Myocyte (in vitro differentiated cells): ENCODE results near the gene LAMA1. TPM values are rescaled to one million over a fixed set of nuclear protein-coding genes. Genes with fewer than 3 reads are reported as not detected.
"Not testable (repeated sequence)": the region's sequence is repeated elsewhere in the genome, so short reads cannot be mapped to it uniquely, and the experiment has no call there.

Experiments used
- DNase-seq: peaks from one replicate; pipeline ENCODE4 v3.0.0-alpha.2; 2012; ENCODE audit warnings: low read depth
- total RNA-seq: library from RNA; depleted of rRNA; stranded (reverse); fragments of >200 nt; gene quantifications from 2 replicates; pipeline ENCODE4 v1.2.3, GENCODE V29; 2014

LAMA1 gene
- total RNA-seq, 1 donor from 2014 or later: 0.56 TPM

GRCh38 chr18:6949800-6950586 lies 167.6 kb downstream of the LAMA1 start:
- DNase-seq: no peak

- no peak for DNase-seq
These were observed 169.1 kb downstream of the LAMA1 start for GRCh38 chr18:6948281-6949055.

DNA sequence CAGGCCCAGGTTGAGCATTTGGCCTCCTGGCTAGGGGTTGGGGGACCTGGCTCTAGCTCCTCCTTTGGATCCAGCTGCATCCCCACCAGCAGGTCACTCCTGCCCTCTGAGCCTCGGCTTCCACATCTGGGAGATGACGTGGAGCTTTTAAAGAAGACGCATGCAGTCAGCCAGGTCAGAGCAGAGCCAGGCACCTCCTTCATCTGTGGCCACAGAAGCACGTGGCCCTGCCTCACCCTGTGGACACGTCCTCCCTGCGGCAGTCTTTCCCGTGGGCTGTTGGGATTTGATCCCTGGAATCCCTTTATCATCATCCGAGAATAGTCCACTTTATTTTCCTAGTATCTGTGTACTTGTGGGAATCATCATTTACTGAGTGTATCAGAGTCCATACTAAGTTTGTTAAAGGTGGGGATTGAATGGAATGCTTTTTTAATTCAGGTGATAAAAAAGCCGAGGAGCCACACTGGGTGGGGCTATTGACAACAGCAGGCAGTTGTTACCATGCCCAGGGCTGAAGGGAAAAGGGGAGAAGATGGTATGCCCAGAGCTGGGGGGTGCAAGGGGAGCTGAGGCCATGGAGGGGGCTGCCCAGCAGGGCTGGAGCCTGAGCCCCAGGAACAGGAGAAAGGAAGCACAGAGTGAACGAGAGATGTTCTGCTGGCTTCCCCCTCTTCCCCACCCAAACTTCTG lies 170.1 kb downstream of the LAMA1 start:
- no peak for DNase-seq

DNA sequence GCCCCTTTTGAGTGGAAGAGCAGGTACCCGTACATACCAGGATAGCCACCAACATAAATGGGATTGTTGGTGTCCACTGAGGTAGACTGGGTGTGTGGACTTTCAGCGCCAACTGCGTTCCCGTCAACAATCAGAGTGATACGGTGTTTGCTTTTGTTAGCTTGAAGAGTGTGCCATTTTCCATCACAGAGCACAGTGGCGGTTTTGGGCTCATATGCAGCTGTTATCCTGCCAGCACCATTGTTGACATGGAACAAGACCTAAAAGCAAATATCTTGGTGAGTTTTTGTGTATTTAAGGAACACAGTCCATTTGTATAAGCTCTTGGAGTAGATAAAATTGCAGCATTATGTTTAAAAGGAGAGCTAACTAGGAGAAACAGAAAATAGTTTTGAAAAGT lies 174.5 kb downstream of the LAMA1 start:
- DNase-seq: no peak

DNA sequence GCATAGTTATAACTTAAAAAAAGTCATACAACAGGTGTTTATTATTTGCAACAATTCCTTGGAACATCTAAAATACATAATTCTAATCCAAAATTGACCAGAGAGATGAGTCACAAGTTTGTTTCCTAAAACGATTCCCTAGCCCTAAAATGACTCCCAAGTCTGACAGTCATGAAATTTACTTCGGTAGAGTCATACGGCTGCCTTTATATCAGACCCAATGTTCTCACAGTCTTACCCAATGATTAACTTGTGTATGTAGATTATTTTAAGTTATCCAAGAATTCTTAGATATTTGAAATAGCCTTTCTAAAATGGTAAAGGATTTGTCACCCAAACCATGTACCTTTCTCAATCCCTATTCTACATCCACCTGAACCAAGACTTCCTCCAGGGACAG lies 174.9 kb downstream of the LAMA1 start:
- DNase-seq: no peak

- no peak for DNase-seq
These were observed 175.6 kb downstream of the LAMA1 start for GRCh38 chr18:6941996-6942395.

- no peak for DNase-seq
These were observed 177.1 kb downstream of the LAMA1 start for GRCh38 chr18:6940451-6940850.

GRCh38 chr18:6939972-6940371 lies 177.6 kb downstream of the LAMA1 start:
- no peak for DNase-seq

- DNase-seq: not testable (repeated sequence)
These were observed 179.2 kb downstream of the LAMA1 start for GRCh38 chr18:6938403-6938802.

DNA sequence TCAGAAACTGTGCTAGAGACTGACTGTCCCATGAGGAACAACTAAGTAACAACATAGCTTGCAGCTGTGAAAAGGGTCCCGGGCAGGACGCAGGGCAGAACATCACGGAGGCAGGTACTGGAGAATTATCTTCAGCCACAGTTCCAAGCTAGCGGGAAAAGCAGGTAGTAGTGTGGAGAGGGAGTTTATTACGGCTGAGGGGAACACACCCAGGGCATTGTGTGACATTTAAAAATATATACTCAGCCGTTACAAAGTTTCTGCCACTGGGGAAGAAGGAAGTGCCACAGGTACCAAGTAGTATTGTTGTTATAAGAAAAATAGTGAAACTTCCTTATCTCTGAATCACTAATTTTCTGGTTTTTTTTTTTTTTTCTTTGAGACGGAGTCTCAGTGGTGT lies 179.6 kb downstream of the LAMA1 start:
- no peak for DNase-seq

- DNase-seq: no peak
These were observed 182.7 kb downstream of the LAMA1 start for GRCh38 chr18:6934859-6935258.

DNA sequence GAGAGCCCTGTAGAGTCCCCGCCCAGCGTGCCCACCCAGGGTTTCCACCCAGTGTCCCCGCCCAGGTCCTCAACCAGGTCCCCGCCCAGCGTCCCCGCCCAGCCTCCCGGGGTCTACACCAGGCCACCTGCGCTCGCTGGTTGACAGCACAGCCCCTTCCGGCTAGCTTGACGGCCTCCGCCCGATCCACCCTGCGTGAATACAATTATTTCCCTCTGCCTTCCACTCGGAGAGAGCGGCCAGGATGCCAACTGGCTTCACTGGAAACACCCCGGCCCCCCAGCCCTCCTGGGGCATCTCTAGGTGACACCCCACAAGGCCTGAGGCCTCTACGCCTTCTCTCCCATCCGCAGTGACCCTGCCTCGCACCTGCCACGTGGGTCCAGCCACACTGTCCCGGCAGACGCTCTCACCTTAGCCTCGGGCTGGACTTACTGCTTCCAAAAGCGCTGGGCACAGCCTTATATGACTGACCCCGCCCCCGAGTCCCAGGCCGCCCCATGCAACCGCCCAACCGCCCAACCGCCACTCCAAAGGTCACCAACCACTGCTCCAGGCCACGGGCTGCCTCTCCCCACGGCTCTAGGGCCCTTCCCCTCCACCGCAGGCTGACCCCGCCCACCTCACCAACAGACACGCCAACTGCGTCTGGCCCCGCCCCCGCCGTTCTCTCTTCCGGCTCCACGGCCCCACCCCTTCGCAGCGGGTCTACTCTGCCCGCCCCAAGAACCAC lies 188.1 kb downstream of the LAMA1 start:
- DNase-seq: no peak

DNA sequence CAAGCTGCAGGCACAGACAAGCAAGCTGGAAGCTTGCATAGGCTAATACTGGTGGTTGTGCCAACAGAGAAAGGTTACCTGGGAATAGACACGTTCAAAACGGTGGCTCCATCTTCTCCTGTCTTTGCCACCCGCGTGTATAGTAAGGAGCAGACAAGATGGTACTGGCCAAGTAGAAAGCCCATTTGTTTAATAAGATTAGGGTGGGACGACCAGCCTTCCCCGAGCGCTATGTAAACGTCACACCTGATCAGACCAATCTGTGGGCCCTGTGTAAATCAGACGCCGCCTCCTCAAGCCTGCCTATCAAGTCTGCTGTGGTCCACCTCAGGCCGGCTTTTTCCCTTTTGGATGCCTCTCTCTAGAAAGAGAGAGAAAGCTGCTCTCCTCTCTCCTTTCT lies 189.2 kb downstream of the LAMA1 start:
- DNase-seq: no peak

DNA sequence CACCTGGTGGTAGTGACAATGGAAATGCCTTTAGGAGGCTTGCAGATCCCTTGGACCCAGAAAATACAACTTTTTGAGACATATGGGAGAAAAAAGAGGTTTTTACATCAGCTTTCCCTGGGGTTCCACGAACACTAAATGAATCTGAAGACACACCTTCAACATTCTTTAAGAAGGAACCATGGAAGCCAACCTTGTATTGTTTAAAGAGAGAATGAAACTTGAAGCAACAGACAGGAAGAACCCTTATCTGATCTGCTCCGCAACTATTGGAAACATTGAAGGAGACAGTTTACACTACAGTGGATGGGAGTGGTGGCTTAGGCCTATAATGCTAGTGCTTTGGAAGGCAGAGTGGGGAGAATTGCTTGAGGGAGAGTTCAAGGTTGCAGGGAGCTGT lies 190.4 kb downstream of the LAMA1 start:
- DNase-seq: no peak

DNA sequence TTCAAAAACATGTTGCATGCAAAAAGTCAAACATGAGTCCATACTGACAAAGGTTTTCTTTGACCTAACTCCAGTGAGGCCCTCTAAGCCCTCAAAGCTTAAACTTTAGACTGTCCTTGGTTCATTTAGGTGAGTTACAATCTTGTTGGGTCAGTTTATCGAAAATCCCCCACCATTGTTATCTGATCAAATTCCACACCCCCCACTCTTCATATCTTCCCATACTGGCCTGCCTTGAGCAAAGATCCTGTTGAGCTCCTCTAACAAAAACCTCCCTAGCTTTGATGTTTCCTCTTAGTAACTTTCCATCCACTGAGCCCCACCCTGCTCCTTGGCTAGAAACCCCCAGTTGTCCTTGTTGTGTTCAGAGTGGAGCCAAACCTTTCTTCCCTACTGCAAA lies 194.4 kb downstream of the LAMA1 start:
- DNase-seq: no peak

- no peak for DNase-seq
These were observed 196.0 kb downstream of the LAMA1 start for GRCh38 chr18:6921571-6921970.

DNA sequence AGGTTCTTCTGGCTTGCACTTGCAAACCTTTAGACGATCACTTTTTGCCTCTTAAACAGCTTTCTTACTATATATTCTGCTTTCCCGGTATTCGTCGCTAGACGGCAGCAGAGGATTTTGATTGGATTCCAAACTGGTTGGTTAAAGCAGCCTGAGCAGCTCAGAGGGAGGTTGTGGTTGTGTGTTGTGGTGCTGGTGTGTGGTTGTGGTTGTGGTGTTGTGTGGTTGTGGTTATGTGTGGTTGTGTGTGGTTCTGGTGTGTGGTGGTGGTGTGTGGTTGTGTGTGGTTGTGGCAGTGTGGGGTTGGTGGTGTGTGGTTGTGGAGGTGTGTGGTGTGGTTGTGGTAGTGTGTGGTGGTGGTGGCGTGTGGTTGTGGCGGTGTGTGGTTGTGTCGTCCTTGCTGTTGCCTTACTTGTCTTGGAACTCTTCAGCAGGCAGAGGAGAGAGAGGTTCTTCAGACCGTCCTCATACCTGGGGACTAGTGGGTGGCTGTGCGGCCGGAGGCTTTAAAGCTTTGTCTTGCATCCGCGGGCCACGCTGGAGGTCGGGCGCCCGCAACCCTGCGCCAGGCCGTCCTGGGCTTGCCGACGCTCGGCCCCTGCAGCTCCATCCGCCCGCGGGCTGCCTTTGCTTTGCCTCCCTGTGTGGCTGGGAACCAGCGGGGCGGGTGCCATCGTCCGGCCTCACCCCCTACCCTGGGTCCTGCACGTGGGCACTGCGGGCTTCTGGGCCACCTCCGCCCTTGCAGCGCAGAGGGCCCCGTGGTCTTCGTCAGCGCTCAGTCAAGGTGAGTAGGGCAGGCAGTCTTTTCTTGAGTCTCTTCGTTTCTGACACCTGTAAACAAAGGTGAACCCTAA lies 197.3 kb downstream of the LAMA1 start:
- peak; percentile 77 for DNase-seq

DNA sequence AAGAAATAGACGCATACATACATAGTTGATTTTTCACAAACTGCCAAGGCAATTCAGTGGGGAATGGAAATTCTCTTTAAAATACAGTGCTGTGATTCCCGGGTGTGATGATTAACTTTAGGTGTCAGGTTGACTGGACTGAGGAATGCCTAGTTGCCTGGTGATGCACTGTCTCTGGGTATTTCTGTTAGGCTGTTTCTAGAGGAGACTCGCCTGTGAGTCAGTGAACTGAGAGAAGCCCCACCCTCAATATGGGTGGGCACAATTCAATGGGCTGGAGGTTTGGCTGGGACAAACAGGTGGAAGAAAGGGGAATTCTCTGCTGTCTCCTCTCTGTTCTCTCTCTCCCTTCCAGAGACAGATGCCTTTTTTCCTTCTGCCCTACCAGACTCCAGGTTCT lies 200.5 kb downstream of the LAMA1 start:
- DNase-seq: no peak

GRCh38 chr18:6901286-6901926 lies 216.2 kb downstream of the LAMA1 start:
- no peak for DNase-seq

DNA sequence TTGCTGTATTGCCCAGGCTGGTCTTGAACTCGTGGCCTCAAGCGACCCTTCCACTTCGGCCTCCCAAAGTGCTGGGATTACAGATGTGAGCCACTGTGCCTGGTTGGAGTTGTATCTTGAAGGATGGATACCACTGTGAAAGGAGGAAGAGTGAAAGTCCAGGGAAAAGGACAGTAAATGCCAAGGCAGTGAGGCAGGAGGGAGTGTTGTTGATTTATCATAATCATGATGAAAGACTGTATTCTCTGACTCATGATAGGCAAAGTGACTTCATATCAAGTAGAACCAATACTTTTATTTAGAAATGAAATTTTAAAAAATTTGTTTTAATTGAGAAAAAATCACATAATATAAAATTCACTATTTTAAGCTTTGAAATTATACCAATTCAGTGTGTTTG lies 225.8 kb downstream of the LAMA1 start:
- no peak for DNase-seq
